A549 (cell line): Measurements from ENCODE around the gene SEPHS1.

Experiments
- BHLHE40 ChIP-seq: IDR thresholded peaks from 2 replicates; pipeline ENCODE4 v1.6.1; 2012; ENCODE audit warnings: low read depth, low read length, inconsistent platforms
- CHD2 ChIP-seq: fragments of 150-350 bp; IDR thresholded peaks from 2 replicates; pipeline ENCODE4 v1.6.1; 2014; ENCODE audit warnings: low read length; ENCODE audit not compliant: partially characterized antibody
- CTCF ChIP-seq: fragments of >200 bp; sonication (Bioruptor Twin); formaldehyde crosslinking; IDR thresholded peaks from 3 replicates; pipeline ENCODE4 v1.5.1; 2016
- EP300 ChIP-seq, 2 experiments: fragments of >200 bp; sonication (Bioruptor Twin); formaldehyde crosslinking; IDR thresholded peaks; 2 replicates in 1 of 2; 3 replicates in 1 of 2; pipeline ENCODE4 v1.6.1; 2016 to 2017
- HDAC2 ChIP-seq: fragments of 200-600 bp; sonication (generic); IDR thresholded peaks from 2 replicates; pipeline ENCODE4 v1.6.1; 2016
- HES2 ChIP-seq: fragments of >200 bp; sonication (Bioruptor Twin); formaldehyde crosslinking; IDR thresholded peaks from 2 replicates; pipeline ENCODE4 v1.6.1; 2016
- MAX ChIP-seq: IDR thresholded peaks from 2 replicates; pipeline ENCODE4 v1.6.1; 2012
- NFE2L2 ChIP-seq: fragments of 150-350 bp; conservative IDR thresholded peaks from 2 replicates; pipeline ENCODE4 v1.6.1; 2014; ENCODE audit warnings: low read length
- POLR2A ChIP-seq: IDR thresholded peaks from 2 replicates; pipeline ENCODE4 v1.6.1; 2012; ENCODE audit warnings: mild to moderate bottlenecking, low read length
- REST ChIP-seq: fragments of 200-600 bp; sonication (generic); IDR thresholded peaks from 2 replicates; pipeline ENCODE4 v1.6.1; 2016; ENCODE audit warnings: antibody characterized with exemption, mild to moderate bottlenecking, moderate library complexity

GRCh38 chr10:13348216-13349017 lies at the start of gene SEPHS1:
- TF ChIP-seq CTCF, result peak; percentile 25; the same call in 2 of the 3 replicates
- no peak for TF ChIP-seq NFE2L2
- peak; percentile 65 for TF ChIP-seq POLR2A
- no peak for TF ChIP-seq EP300 (IDR thresholded peaks at IDR 0.05)
- no peak for TF ChIP-seq BHLHE40
- peak; percentile 57; the same call in 1 of the 2 replicates for TF ChIP-seq HDAC2
- no peak for TF ChIP-seq REST
- TF ChIP-seq HES2, result no peak
- no peak for TF ChIP-seq CHD2
- peak; percentile 60 for TF ChIP-seq MAX
